Kidney (tissue), 14 donors: ENCODE results near the gene ERRFI1. TPM values are rescaled to one million over a fixed set of nuclear protein-coding genes. Genes with fewer than 3 reads are reported as not detected.
A peak's percentile ranks its signal among the peaks of the same experiment; 100 is the strongest.

Experiments
- DNase-seq, 5 donors: peaks; one replicate each; pipeline ENCODE4 v3.0.0-alpha.2; 2013 to 2020
- FAIRE-seq: peaks from 2 replicates; lab custom pipeline; 2012; peaks lifted over from hg19 to GRCh38; lab: Jason Lieb, UNC
- H3K27ac ChIP-seq, 2 donors: one replicate each; pipeline ENCODE4 v1.7.0; 2013; ENCODE audit warnings: low read depth in 2 of 2, low read length in 2 of 2, inconsistent platforms in 1 of 2
- H3K27me3 ChIP-seq: one replicate; pipeline ENCODE4 v1.7.1; 2013; ENCODE audit warnings: low read length, inconsistent platforms; ENCODE audit not compliant: control insufficient read depth, insufficient read depth
- H3K36me3 ChIP-seq, 3 donors: one replicate each; pipeline versions ENCODE4 v1.7.0 to v1.7.1; 2013; ENCODE audit warnings: low read length in 3 of 3, control low read depth in 1 of 3, inconsistent platforms in 1 of 3; ENCODE audit not compliant: insufficient read depth in 3 of 3, control insufficient read depth in 2 of 3
- H3K4me1 ChIP-seq, 3 donors: one replicate each; pipeline versions ENCODE4 v1.7.0 to v1.7.1; 2013; ENCODE audit warnings: low read length in 3 of 3, inconsistent platforms in 1 of 3, low read depth in 1 of 3; ENCODE audit not compliant: control insufficient read depth in 2 of 3, insufficient read depth in 2 of 3
- H3K4me3 ChIP-seq, 3 donors: one replicate each; pipeline versions ENCODE4 v1.7.0 to v1.8.1; 2013; ENCODE audit warnings: low read length in 3 of 3, control low read depth in 1 of 3, inconsistent platforms in 1 of 3
- H3K9ac ChIP-seq, 3 donors: one replicate each; pipeline versions ENCODE4 v1.7.0 to v1.7.1; 2013; ENCODE audit warnings: low read length in 3 of 3, control low read depth in 1 of 3, inconsistent platforms in 1 of 3
- H3K9me3 ChIP-seq, 3 donors: one replicate each; pipeline versions ENCODE4 v1.7.0 to v1.7.1; 2013; ENCODE audit warnings: low read length in 3 of 3, control low read depth in 1 of 3, inconsistent platforms in 1 of 3; ENCODE audit not compliant: control insufficient read depth in 2 of 3, insufficient read depth in 1 of 3
- intact Hi-C: fragments of 100-400 bp; cut with DNase I; formaldehyde crosslinking; loops from one replicate; pipeline ENCODE4 v1.11.1; 2022
- polyA plus RNA-seq: library from polyadenylated mRNA; stranded (reverse); fragments of 350-450 nt; fragmentation: Illumina TruSeq; extraction: RNeasy Lipid Tissue Mini Kit (QIAGEN cat#74804); gene quantifications from one replicate; pipeline ENCODE4 v1.2.3, GENCODE V29; 2014; ENCODE audit warnings: low read depth, low replicate concordance; ENCODE audit not compliant: insufficient read depth
- total RNA-seq: library from RNA; stranded (reverse); fragmentation: NEBNext Ultra II Directional; extraction: Animal tissue kit (Norgen Biotek cat#: 25700); gene quantifications from one replicate; pipeline ENCODE4 v1.2.1, GENCODE V29; 2021
- TF ChIP-seq, protein P1 (sequence below): IDR thresholded peaks from 3 replicates; pipeline ENCODE4 v1.5.1; 2012; ENCODE audit warnings: mild to moderate bottlenecking, moderate library complexity, borderline replicate concordance; ENCODE audit not compliant: insufficient read depth; ENCODE audit errors: extremely low read depth
- donor health status: control.
- donor health status: control.
- donor health status: control.
- donor health status: control.
- donor health status: control.
- donor health status: DM: yes; HTN: yes; CAD: no.
- donor health status: Normal renal cell carcinoma (clear cell type).

The ERRFI1 gene
- total and polyA plus RNA-seq, 2 donors from 2014 or later: 25.0 to 71.3 TPM

- Histone ChIP-seq H3K4me1 (peaks cover 10 to 24% (median 20%) of the 10 kb centered on the region in 3 donors), H3K4me3 (peak overlapping the region in 2 of 3 donors; percentile 70 to 85), H3K36me3 (peaks cover 0 to 11% (median 7%) of the 10 kb centered on the region in 3 donors), H3K9me3 (no peaks in the 10 kb centered on the region), H3K27me3 (peaks cover 2% of the 10 kb centered on the region), H3K27ac (peak overlapping the region; percentile 76 to 90), H3K9ac (peak overlapping the region in 2 of 3 donors; percentile 68 to 87)
- no peak for DNase-seq
- FAIRE-seq: no peak
- TF ChIP-seq, protein P1, sequence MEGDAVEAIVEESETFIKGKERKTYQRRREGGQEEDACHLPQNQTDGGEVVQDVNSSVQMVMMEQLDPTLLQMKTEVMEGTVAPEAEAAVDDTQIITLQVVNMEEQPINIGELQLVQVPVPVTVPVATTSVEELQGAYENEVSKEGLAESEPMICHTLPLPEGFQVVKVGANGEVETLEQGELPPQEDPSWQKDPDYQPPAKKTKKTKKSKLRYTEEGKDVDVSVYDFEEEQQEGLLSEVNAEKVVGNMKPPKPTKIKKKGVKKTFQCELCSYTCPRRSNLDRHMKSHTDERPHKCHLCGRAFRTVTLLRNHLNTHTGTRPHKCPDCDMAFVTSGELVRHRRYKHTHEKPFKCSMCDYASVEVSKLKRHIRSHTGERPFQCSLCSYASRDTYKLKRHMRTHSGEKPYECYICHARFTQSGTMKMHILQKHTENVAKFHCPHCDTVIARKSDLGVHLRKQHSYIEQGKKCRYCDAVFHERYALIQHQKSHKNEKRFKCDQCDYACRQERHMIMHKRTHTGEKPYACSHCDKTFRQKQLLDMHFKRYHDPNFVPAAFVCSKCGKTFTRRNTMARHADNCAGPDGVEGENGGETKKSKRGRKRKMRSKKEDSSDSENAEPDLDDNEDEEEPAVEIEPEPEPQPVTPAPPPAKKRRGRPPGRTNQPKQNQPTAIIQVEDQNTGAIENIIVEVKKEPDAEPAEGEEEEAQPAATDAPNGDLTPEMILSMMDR: no peak
- intact Hi-C loops: no loop called here
Measured at GRCh38 chr1:8023287-8023994, 2.7 kb downstream of the ERRFI1 start.

- no peaks in the 10 kb centered on the region for H3K9me3 ChIP-seq
- peak overlapping the region in 2 of 3 donors; percentile 2 to 68 for H3K9ac ChIP-seq
- peak overlapping the region in 2 of 3 donors; percentile 70 to 85 for H3K4me3 ChIP-seq
- intact Hi-C loops: no loop called here
- peaks cover 0 to 11% (median 7%) of the 10 kb centered on the region in 3 donors for H3K36me3 ChIP-seq
- DNase-seq: no peak
- TF ChIP-seq, protein P1: no peak
- FAIRE-seq: no peak
- peaks cover 2% of the 10 kb centered on the region for H3K27me3 ChIP-seq
- H3K27ac ChIP-seq: peak overlapping the region; percentile 76 to 90
- peaks cover 5 to 20% (median 20%) of the 10 kb centered on the region in 3 donors for H3K4me1 ChIP-seq
Measured at GRCh38 chr1:8022395-8023286, 3.5 kb downstream of the ERRFI1 start.

DNA sequence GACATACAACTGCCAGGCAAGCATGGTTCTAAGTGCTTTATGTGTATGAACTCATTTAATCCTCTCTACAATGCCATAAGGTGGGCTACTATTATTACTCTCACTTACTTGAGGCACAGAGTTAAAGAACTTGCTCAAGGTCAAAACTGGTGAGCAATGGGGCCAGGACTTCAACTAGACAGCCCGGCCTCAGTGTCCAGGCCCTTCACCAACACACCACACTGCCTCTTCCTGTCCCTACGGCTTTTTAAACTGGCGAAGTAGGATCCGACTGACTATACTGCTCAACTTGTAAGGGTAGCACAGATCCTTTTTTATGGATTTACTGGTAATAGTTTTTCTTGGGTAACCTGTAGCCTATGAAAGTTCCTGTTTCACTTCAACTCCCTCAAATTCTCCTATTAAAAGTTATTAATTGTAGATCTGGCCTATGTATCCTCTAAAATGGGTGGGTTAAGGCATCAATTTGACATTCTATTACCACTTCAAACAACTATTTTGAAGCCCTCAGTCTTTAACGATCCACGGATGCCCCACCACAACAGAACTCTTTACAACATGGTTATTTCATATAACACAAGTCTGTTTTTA lies 4.3 kb downstream of the ERRFI1 start:
- Histone ChIP-seq H3K4me3 (peak overlapping the region in 2 of 3 donors; percentile 70 to 85), H3K4me1 (peaks cover under 1 to 26% (median 13%) of the 10 kb centered on the region in 3 donors), H3K9me3 (no peaks in the 10 kb centered on the region), H3K27ac (peak overlapping the region; percentile 23 to 45), H3K9ac (peak overlapping the region in 1 of 3 donors; percentile 68), H3K36me3 (peaks cover 0 to 11% (median 6%) of the 10 kb centered on the region in 3 donors), H3K27me3 (peaks cover under 1% of the 10 kb centered on the region)
- no peak for FAIRE-seq
- intact Hi-C loops: no loop called here
- DNase-seq: no peak
- TF ChIP-seq, protein P1: no peak
